ENCODE results near the gene MYLK.

DNA sequence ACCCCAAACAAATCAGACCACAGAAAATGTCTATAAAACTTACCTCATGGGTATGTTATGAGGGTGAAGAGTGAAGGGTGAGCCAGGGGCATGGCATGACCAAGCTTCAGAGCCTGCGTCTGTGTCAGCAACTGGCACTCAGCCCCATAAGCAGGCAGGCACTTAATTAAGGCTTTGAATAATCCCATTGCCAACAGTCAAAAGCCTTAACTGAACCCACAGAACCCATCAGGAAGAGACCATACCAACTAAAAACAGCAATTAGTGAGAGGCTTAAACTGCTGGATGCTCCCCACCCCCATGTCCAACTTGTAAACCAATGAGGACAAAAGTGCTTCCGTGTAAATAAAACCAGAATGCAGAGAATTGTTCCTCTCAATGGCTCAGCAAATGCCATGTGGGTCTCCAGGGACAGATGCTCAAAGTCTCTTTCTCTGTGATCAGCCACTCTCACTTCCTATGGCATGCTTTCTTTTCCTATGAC is 126.0 kb downstream of the MYLK start:
- TF ChIP-seq, protein P1, sequence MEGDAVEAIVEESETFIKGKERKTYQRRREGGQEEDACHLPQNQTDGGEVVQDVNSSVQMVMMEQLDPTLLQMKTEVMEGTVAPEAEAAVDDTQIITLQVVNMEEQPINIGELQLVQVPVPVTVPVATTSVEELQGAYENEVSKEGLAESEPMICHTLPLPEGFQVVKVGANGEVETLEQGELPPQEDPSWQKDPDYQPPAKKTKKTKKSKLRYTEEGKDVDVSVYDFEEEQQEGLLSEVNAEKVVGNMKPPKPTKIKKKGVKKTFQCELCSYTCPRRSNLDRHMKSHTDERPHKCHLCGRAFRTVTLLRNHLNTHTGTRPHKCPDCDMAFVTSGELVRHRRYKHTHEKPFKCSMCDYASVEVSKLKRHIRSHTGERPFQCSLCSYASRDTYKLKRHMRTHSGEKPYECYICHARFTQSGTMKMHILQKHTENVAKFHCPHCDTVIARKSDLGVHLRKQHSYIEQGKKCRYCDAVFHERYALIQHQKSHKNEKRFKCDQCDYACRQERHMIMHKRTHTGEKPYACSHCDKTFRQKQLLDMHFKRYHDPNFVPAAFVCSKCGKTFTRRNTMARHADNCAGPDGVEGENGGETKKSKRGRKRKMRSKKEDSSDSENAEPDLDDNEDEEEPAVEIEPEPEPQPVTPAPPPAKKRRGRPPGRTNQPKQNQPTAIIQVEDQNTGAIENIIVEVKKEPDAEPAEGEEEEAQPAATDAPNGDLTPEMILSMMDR (IDR thresholded peaks at IDR 0.05) = no peak
- TF ChIP-seq POLR2A (IDR thresholded peaks at IDR 0.05) = no peak
